ENCODE data around the gene TMEM72. TPM values are rescaled to one million over a fixed set of nuclear protein-coding genes. Genes with fewer than 3 reads are reported as not detected.

TMEM72 gene
- total RNA-seq, 1 donor from 2014 or later = not detected

DNA sequence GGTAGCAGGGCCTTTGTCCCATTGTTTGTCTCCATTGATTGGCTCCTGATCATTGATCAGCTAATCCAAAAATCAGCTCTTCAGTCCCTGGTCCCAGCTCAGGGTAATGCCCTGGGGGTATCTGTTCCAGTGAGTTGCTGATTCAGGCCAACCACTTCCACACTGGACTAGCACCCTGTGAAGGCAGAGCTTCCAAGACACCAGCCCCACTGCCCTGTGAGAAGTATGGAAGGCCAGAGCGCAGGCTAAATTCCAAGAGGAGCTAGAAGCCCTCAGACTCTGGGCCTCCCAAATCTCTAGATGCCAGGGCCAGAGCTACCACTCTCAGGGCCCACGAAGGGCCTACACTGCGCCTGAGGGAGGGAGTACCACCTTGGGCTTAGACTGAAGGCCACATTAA lies 10.4 kb downstream of the TMEM72 start:
- H3K27me3 ChIP-seq (ENCODE audit: control insufficient read depth, insufficient read depth, low read length) = peaks cover 5% of the 10 kb centered on the region
- TF ChIP-seq CTCF (IDR thresholded peaks at IDR 0.05; ENCODE audit: insufficient read depth, low read length, poor library complexity, severe bottlenecking) = no peak
- H3K36me3 ChIP-seq (ENCODE audit: control insufficient read depth, insufficient read depth, low read length) = no peaks in the 10 kb centered on the region
- DNase-seq (ENCODE audit: low read depth) = no peak
- H3K4me3 ChIP-seq (ENCODE audit: low read depth, low read length) = no peak overlapping the region

DNA sequence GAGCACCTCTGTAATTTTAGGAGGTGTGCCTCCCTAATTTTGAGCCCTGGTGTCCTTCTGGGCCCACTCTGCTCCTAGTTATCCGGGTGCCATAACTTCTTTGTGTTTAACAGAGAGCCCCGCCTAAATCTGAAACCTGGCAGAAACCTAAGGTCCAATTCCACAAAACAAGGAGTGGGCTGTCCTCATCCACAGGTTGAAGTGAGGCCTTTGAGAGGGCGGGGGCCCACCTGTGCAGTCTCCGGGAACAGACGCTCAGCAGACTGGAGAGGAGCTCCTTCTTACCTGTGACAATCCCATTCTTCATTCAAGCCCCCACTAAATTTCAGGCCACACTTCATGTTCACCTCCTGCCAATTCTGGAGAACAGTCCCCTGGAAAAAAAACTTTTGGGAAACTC lies 10.9 kb downstream of the TMEM72 start:
- peaks cover 5% of the 10 kb centered on the region for H3K27me3 ChIP-seq (ENCODE audit: control insufficient read depth, insufficient read depth, low read length)
- no peak for DNase-seq (ENCODE audit: low read depth)
- no peak overlapping the region for H3K4me3 ChIP-seq (ENCODE audit: low read depth, low read length)
- H3K36me3 ChIP-seq (ENCODE audit: control insufficient read depth, insufficient read depth, low read length) = no peaks in the 10 kb centered on the region
- no peak for TF ChIP-seq CTCF (IDR thresholded peaks at IDR 0.05; ENCODE audit: insufficient read depth, low read length, poor library complexity, severe bottlenecking)

GRCh38 chr10:44922796-44923545 lies 11.8 kb downstream of the TMEM72 start:
- no peak for DNase-seq (ENCODE audit: low read depth)
- Histone ChIP-seq H3K4me3 (ENCODE audit: low read depth, low read length) (no peak overlapping the region), H3K36me3 (ENCODE audit: control insufficient read depth, insufficient read depth, low read length) (no peaks in the 10 kb centered on the region), H3K27me3 (ENCODE audit: control insufficient read depth, insufficient read depth, low read length) (peaks cover 5% of the 10 kb centered on the region)
- TF ChIP-seq CTCF (IDR thresholded peaks at IDR 0.05; ENCODE audit: insufficient read depth, low read length, poor library complexity, severe bottlenecking) = no peak

GRCh38 chr10:44923611-44924010 lies 12.5 kb downstream of the TMEM72 start:
- H3K4me3 ChIP-seq (ENCODE audit: low read depth, low read length) = no peak overlapping the region
- DNase-seq (ENCODE audit: low read depth) = no peak
- peaks cover 5% of the 10 kb centered on the region for H3K27me3 ChIP-seq (ENCODE audit: control insufficient read depth, insufficient read depth, low read length)
- TF ChIP-seq CTCF (IDR thresholded peaks at IDR 0.05; ENCODE audit: insufficient read depth, low read length, poor library complexity, severe bottlenecking) = no peak
- H3K36me3 ChIP-seq (ENCODE audit: control insufficient read depth, insufficient read depth, low read length) = no peaks in the 10 kb centered on the region

- no peak overlapping the region for H3K4me3 ChIP-seq (ENCODE audit: low read depth, low read length)
- H3K27me3 ChIP-seq (ENCODE audit: control insufficient read depth, insufficient read depth, low read length) = peaks cover 5% of the 10 kb centered on the region
- no peaks in the 10 kb centered on the region for H3K36me3 ChIP-seq (ENCODE audit: control insufficient read depth, insufficient read depth, low read length)
- no peak for TF ChIP-seq CTCF (IDR thresholded peaks at IDR 0.05; ENCODE audit: insufficient read depth, low read length, poor library complexity, severe bottlenecking)
- DNase-seq (ENCODE audit: low read depth) = no peak
Observed at GRCh38 chr10:44924261-44925040, 13.3 kb downstream of the TMEM72 start.
